NT2/D1 (cell line): Measurements from ENCODE around the gene PARD6G.

Experiments
- DNase-seq: peaks from one replicate; pipeline ENCODE4 v3.0.0-alpha.2; 2011; ENCODE audit warnings: low read depth, low spot score
- H3K27me3 ChIP-seq: 2 replicates; pipeline ENCODE4 v1.6.0; 2011; ENCODE audit warnings: mild to moderate bottlenecking; ENCODE audit not compliant: insufficient read length, insufficient read depth
- H3K36me3 ChIP-seq: 2 replicates; pipeline ENCODE4 v1.6.1; 2011; ENCODE audit warnings: mild to moderate bottlenecking, low read length, mixed read lengths; ENCODE audit not compliant: insufficient read depth, insufficient read length
- H3K4me1 ChIP-seq: 2 replicates; pipeline ENCODE4 v1.5.1; 2011; ENCODE audit not compliant: insufficient read depth, insufficient read length
- H3K4me3 ChIP-seq: 2 replicates; pipeline ENCODE4 v1.5.1; 2011; ENCODE audit warnings: low read depth; ENCODE audit not compliant: insufficient read length
- H3K9ac ChIP-seq: 2 replicates; pipeline ENCODE4 v1.6.0; 2011; ENCODE audit warnings: low read depth; ENCODE audit not compliant: insufficient read length
- H3K9me3 ChIP-seq: 2 replicates; pipeline ENCODE4 v1.5.1; 2011; ENCODE audit warnings: mild to moderate bottlenecking, low read length; ENCODE audit not compliant: insufficient read depth
- SUZ12 ChIP-seq: IDR thresholded peaks from 2 replicates; pipeline ENCODE4 v1.6.1; 2011; ENCODE audit not compliant: insufficient read length, insufficient read depth; ENCODE audit errors: extremely low read depth
- YY1 ChIP-seq: IDR thresholded peaks from 2 replicates; pipeline ENCODE4 v1.6.1; 2011; ENCODE audit not compliant: insufficient read length, insufficient read depth
- ZNF274 ChIP-seq: IDR thresholded peaks from 2 replicates; pipeline ENCODE4 v1.6.1; 2011; ENCODE audit warnings: mild to moderate bottlenecking, low read depth, low read length

Gene PARD6G

GRCh38 chr18:80130555-80130954, 116.8 kb downstream of the PARD6G start:
- DNase-seq: no peak
- Histone ChIP-seq H3K27me3 (no peaks in the 10 kb centered on the region), H3K9me3 (no peaks in the 10 kb centered on the region), H3K36me3 (peaks cover 39% of the 10 kb centered on the region), H3K4me3 (no peak overlapping the region), H3K9ac (no peak overlapping the region), H3K4me1 (peaks cover 3% of the 10 kb centered on the region)
- no peak for TF ChIP-seq SUZ12
- no peak for TF ChIP-seq YY1
- TF ChIP-seq ZNF274: no peak

DNA sequence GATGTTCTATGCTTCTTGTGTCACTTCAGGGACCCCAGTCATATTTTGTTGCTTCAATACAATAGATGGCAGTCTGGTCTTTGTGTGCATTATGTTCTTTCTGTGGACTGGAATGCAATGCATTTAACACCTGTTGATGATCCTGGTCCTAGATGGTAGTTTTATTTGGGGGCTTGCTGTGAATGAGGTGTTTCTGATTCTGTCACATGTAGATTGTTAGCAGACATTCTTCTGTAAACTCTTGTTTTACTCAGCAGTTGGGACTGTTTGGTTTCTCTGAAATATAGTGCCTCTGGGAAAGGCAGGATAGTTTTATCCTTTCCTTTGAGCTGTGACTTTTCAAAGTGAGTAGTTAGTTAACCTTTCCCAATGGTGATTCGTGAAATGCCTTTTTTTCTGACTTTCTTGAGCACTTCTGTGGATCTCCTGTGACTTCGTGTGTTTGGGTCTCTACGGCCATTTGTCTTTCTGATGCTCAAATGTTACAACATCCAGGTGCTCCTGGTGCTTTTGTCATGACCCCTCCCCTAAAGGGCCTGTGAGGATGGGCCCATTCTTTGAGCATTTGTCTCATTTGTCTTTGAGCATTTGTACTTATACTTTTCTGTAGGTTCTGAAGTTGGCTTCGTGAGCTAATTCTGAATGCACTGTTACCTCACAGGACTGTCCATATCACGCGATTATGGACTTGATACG, 117.5 kb downstream of the PARD6G start:
- Histone ChIP-seq H3K9ac (no peak overlapping the region), H3K36me3 (peaks cover 31% of the 10 kb centered on the region), H3K4me3 (no peak overlapping the region), H3K4me1 (peaks cover 3% of the 10 kb centered on the region), H3K9me3 (no peaks in the 10 kb centered on the region), H3K27me3 (no peaks in the 10 kb centered on the region)
- no peak for TF ChIP-seq ZNF274
- TF ChIP-seq SUZ12: no peak
- no peak for TF ChIP-seq YY1
- no peak for DNase-seq

- no peak for TF ChIP-seq ZNF274
- no peak for TF ChIP-seq SUZ12
- no peak for TF ChIP-seq YY1
- H3K36me3 ChIP-seq: peaks cover 16% of the 10 kb centered on the region
- H3K4me3 ChIP-seq: no peak overlapping the region
- H3K9ac ChIP-seq: no peak overlapping the region
- no peaks in the 10 kb centered on the region for H3K9me3 ChIP-seq
- peaks cover 3% of the 10 kb centered on the region for H3K4me1 ChIP-seq
- no peaks in the 10 kb centered on the region for H3K27me3 ChIP-seq
- DNase-seq: no peak
Observed at GRCh38 chr18:80127635-80128034, 119.7 kb downstream of the PARD6G start.

GRCh38 chr18:80126797-80127196, 120.5 kb downstream of the PARD6G start:
- no peak for TF ChIP-seq YY1
- TF ChIP-seq SUZ12: no peak
- no peak for TF ChIP-seq ZNF274
- Histone ChIP-seq H3K4me1 (peaks cover 3% of the 10 kb centered on the region), H3K9me3 (no peaks in the 10 kb centered on the region), H3K4me3 (no peak overlapping the region), H3K27me3 (no peaks in the 10 kb centered on the region), H3K9ac (no peak overlapping the region), H3K36me3 (peaks cover 19% of the 10 kb centered on the region)
- DNase-seq: no peak

DNA sequence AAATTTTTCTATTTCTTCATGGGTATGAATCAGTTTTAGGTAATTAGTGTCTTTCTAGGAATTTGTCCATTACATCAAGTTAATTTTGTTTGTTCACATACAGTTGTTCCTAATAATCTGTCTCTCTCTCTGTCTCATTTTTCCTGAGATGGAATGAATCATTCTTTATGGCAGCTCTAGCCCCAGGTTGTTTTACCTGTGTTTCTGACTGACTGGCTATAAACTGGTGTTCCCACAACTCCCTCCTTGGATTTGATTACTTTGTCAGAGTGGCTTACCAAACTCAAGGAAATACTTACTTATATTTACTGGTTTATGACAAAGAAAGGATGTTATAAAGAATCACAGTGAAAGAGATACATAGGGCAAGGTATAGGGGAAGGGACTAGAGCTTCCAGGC, 123.2 kb downstream of the PARD6G start:
- TF ChIP-seq ZNF274: no peak
- H3K36me3 ChIP-seq: peaks cover 40% of the 10 kb centered on the region
- no peak overlapping the region for H3K9ac ChIP-seq
- H3K27me3 ChIP-seq: no peaks in the 10 kb centered on the region
- DNase-seq: no peak
- H3K4me3 ChIP-seq: no peak overlapping the region
- no peaks in the 10 kb centered on the region for H3K9me3 ChIP-seq
- no peaks in the 10 kb centered on the region for H3K4me1 ChIP-seq

DNA sequence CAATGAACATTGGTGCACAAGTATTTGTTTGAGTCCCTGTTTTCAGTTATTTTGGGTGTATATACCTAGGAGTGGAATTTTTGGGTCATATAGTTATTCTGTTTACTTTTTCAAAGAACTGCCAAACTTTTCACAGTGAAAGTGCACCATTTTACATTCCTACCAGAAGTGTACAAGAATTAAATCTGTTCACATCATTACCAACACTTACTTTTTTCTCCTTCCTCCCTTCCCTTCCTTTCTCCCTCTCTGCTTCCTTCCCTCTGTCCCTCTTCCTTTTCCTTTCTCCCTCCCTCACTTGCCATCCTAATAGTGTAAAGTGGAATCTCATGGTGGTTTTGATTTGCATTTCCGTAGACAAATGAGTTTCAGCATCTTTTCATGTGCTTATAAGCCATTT, 126.4 kb downstream of the PARD6G start:
- H3K27me3 ChIP-seq: no peaks in the 10 kb centered on the region
- H3K4me1 ChIP-seq: no peaks in the 10 kb centered on the region
- TF ChIP-seq ZNF274 (no peak), SUZ12 (no peak)
- no peaks in the 10 kb centered on the region for H3K9me3 ChIP-seq
- H3K4me3 ChIP-seq: no peak overlapping the region
- H3K9ac ChIP-seq: no peak overlapping the region
- peaks cover 43% of the 10 kb centered on the region for H3K36me3 ChIP-seq
- no peak for DNase-seq

- Histone ChIP-seq H3K4me1 (peaks cover 4% of the 10 kb centered on the region), H3K36me3 (peaks cover 43% of the 10 kb centered on the region), H3K9ac (no peak overlapping the region), H3K27me3 (no peaks in the 10 kb centered on the region), H3K4me3 (no peak overlapping the region), H3K9me3 (no peaks in the 10 kb centered on the region)
- no peak for DNase-seq
- TF ChIP-seq ZNF274 (no peak), YY1 (no peak), SUZ12 (no peak)
Observed at GRCh38 chr18:80119111-80119510, 128.2 kb downstream of the PARD6G start.

- Histone ChIP-seq H3K9me3 (no peaks in the 10 kb centered on the region), H3K27me3 (no peaks in the 10 kb centered on the region), H3K4me3 (no peak overlapping the region), H3K9ac (no peak overlapping the region), H3K4me1 (peaks cover 4% of the 10 kb centered on the region), H3K36me3 (peaks cover 42% of the 10 kb centered on the region)
- DNase-seq: no peak
- TF ChIP-seq SUZ12: no peak
- no peak for TF ChIP-seq ZNF274
- TF ChIP-seq YY1: no peak
Observed at GRCh38 chr18:80115035-80115434, 132.3 kb downstream of the PARD6G start.
